ENCODE measurements around the gene QRICH2.

QRICH2 gene

GRCh38 chr17:76345377-76345974, 37.4 kb upstream of the QRICH2 start:
- no peak overlapping the region for H3K18ac ChIP-seq (ENCODE audit: low read length)
- H3K4me1 ChIP-seq (ENCODE audit: control insufficient read depth, low read depth, low read length) = no peaks in the 10 kb centered on the region
- peaks cover 4% of the 10 kb centered on the region for H3K36me3 ChIP-seq (ENCODE audit: control insufficient read depth, insufficient read depth, low read length)

GRCh38 chr17:76343106-76343505, 35.0 kb upstream of the QRICH2 start:
- Histone ChIP-seq H4K8ac (ENCODE audit: low read depth, low read length) (no peak overlapping the region), H3K18ac (ENCODE audit: low read length) (no peak overlapping the region), H4K5ac (ENCODE audit: low read length) (no peak overlapping the region), H3K79me2 (ENCODE audit: control insufficient read depth, insufficient read depth, low read length) (no peaks in the 10 kb centered on the region), H3K79me1 (ENCODE audit: low read length) (no peaks in the 10 kb centered on the region), H2AK5ac (ENCODE audit: low read length) (no peak overlapping the region), H3K4me2 (ENCODE audit: low read length) (no peak overlapping the region), H3K27me3 (ENCODE audit: insufficient read depth, low read length, poor library complexity) (no peaks in the 10 kb centered on the region), H3K4me3 (ENCODE audit: low read length) (no peak overlapping the region), H3K36me3 (ENCODE audit: control insufficient read depth, insufficient read depth, low read length) (peaks cover 4% of the 10 kb centered on the region), H2BK15ac (replicated peaks; ENCODE audit: low read depth) (no peak overlapping the region), H3K4ac (ENCODE audit: low read depth, low read length) (no peak overlapping the region), H2BK5ac (ENCODE audit: low read length) (no peak overlapping the region), H3K56ac (ENCODE audit: low read length) (no peak overlapping the region), H3K27ac (ENCODE audit: low read depth, low read length) (no peak overlapping the region), H3K9ac (ENCODE audit: low read length) (no peak overlapping the region), H3K4me1 (ENCODE audit: control insufficient read depth, low read depth, low read length) (no peaks in the 10 kb centered on the region), H2BK120ac (ENCODE audit: low read depth, low read length) (no peak overlapping the region), H3K23ac (ENCODE audit: low read length) (no peak overlapping the region)
- WGBS (ENCODE audit: extremely low coverage, insufficient coverage, low lambda C conversion rate) = no CpG with 5 or more reads among the region's 7 CpGs
- DNase-seq = no peak

More at GRCh38 chr17:76345377-76345974, 37.4 kb upstream of the QRICH2 start:
- H3K27me3 ChIP-seq (ENCODE audit: insufficient read depth, low read length, poor library complexity) = no peaks in the 10 kb centered on the region
- H3K56ac ChIP-seq (ENCODE audit: low read length) = no peak overlapping the region
- no peak overlapping the region for H2BK5ac ChIP-seq (ENCODE audit: low read length)
- DNase-seq = no peak
- no peak overlapping the region for H3K4me2 ChIP-seq (ENCODE audit: low read length)
- no peaks in the 10 kb centered on the region for H3K79me2 ChIP-seq (ENCODE audit: control insufficient read depth, insufficient read depth, low read length)
- H2BK15ac ChIP-seq (replicated peaks; ENCODE audit: low read depth) = no peak overlapping the region
- no peak overlapping the region for H3K4ac ChIP-seq (ENCODE audit: low read depth, low read length)
- no peak overlapping the region for H4K5ac ChIP-seq (ENCODE audit: low read length)
- no peak overlapping the region for H3K9ac ChIP-seq (ENCODE audit: low read length)
- H3K4me3 ChIP-seq (ENCODE audit: low read length) = no peak overlapping the region
- no peak overlapping the region for H2AK5ac ChIP-seq (ENCODE audit: low read length)
- no peak overlapping the region for H3K27ac ChIP-seq (ENCODE audit: low read depth, low read length)
- H3K23ac ChIP-seq (ENCODE audit: low read length) = no peak overlapping the region
- WGBS (ENCODE audit: extremely low coverage, insufficient coverage, low lambda C conversion rate) = no CpG with 5 or more reads among the region's 14 CpGs
- H2BK120ac ChIP-seq (ENCODE audit: low read depth, low read length) = no peak overlapping the region
- no peak overlapping the region for H4K8ac ChIP-seq (ENCODE audit: low read depth, low read length)
- H3K79me1 ChIP-seq (ENCODE audit: low read length) = no peaks in the 10 kb centered on the region

- no CpG with 5 or more reads among the region's 6 CpGs for WGBS (ENCODE audit: extremely low coverage, insufficient coverage, low lambda C conversion rate)
- Histone ChIP-seq H3K18ac (ENCODE audit: low read length) (no peak overlapping the region), H3K27ac (ENCODE audit: low read depth, low read length) (no peak overlapping the region)
Observed at GRCh38 chr17:76341301-76341700, 33.2 kb upstream of the QRICH2 start.

GRCh38 chr17:76337413-76337777, 29.3 kb upstream of the QRICH2 start:
- no peak overlapping the region for H4K5ac ChIP-seq (ENCODE audit: low read length)
- H3K27me3 ChIP-seq (ENCODE audit: insufficient read depth, low read length, poor library complexity) = no peaks in the 10 kb centered on the region
- no CpG with 5 or more reads among the region's 6 CpGs for WGBS (ENCODE audit: extremely low coverage, insufficient coverage, low lambda C conversion rate)
- H2AK5ac ChIP-seq (ENCODE audit: low read length) = no peak overlapping the region
- no peak overlapping the region for H4K8ac ChIP-seq (ENCODE audit: low read depth, low read length)
- H3K4me2 ChIP-seq (ENCODE audit: low read length) = no peak overlapping the region
- no peaks in the 10 kb centered on the region for H3K36me3 ChIP-seq (ENCODE audit: control insufficient read depth, insufficient read depth, low read length)
- H2BK15ac ChIP-seq (replicated peaks; ENCODE audit: low read depth) = no peak overlapping the region
- no peaks in the 10 kb centered on the region for H3K79me1 ChIP-seq (ENCODE audit: low read length)
- H2BK120ac ChIP-seq (ENCODE audit: low read depth, low read length) = no peak overlapping the region
- H3K4me3 ChIP-seq (ENCODE audit: low read length) = no peak overlapping the region
- H3K27ac ChIP-seq (ENCODE audit: low read depth, low read length) = no peak overlapping the region
- H3K79me2 ChIP-seq (ENCODE audit: control insufficient read depth, insufficient read depth, low read length) = no peaks in the 10 kb centered on the region
- no peak overlapping the region for H3K56ac ChIP-seq (ENCODE audit: low read length)
- no peak overlapping the region for H3K18ac ChIP-seq (ENCODE audit: low read length)
- H3K4me1 ChIP-seq (ENCODE audit: control insufficient read depth, low read depth, low read length) = no peaks in the 10 kb centered on the region
- no peak overlapping the region for H3K9ac ChIP-seq (ENCODE audit: low read length)
- no peak overlapping the region for H3K23ac ChIP-seq (ENCODE audit: low read length)
- no peak overlapping the region for H2BK5ac ChIP-seq (ENCODE audit: low read length)
- DNase-seq = no peak
- no peak overlapping the region for H3K4ac ChIP-seq (ENCODE audit: low read depth, low read length)

More at GRCh38 chr17:76341301-76341700, 33.2 kb upstream of the QRICH2 start:
- no peaks in the 10 kb centered on the region for H3K79me1 ChIP-seq (ENCODE audit: low read length)
- H3K27me3 ChIP-seq (ENCODE audit: insufficient read depth, low read length, poor library complexity) = no peaks in the 10 kb centered on the region
- H3K9ac ChIP-seq (ENCODE audit: low read length) = no peak overlapping the region
- DNase-seq = no peak
- no peak overlapping the region for H3K4ac ChIP-seq (ENCODE audit: low read depth, low read length)
- no peak overlapping the region for H2BK120ac ChIP-seq (ENCODE audit: low read depth, low read length)
- peaks cover 2% of the 10 kb centered on the region for H3K36me3 ChIP-seq (ENCODE audit: control insufficient read depth, insufficient read depth, low read length)
- H3K23ac ChIP-seq (ENCODE audit: low read length) = no peak overlapping the region
- H2BK15ac ChIP-seq (replicated peaks; ENCODE audit: low read depth) = no peak overlapping the region
- H4K5ac ChIP-seq (ENCODE audit: low read length) = no peak overlapping the region
- H4K8ac ChIP-seq (ENCODE audit: low read depth, low read length) = no peak overlapping the region
- no peaks in the 10 kb centered on the region for H3K4me1 ChIP-seq (ENCODE audit: control insufficient read depth, low read depth, low read length)
- no peak overlapping the region for H3K4me3 ChIP-seq (ENCODE audit: low read length)
- H2AK5ac ChIP-seq (ENCODE audit: low read length) = no peak overlapping the region
- no peak overlapping the region for H3K4me2 ChIP-seq (ENCODE audit: low read length)
- H3K56ac ChIP-seq (ENCODE audit: low read length) = no peak overlapping the region
- H2BK5ac ChIP-seq (ENCODE audit: low read length) = no peak overlapping the region
- no peaks in the 10 kb centered on the region for H3K79me2 ChIP-seq (ENCODE audit: control insufficient read depth, insufficient read depth, low read length)

GRCh38 chr17:76336756-76337412, 28.8 kb upstream of the QRICH2 start:
- H3K23ac ChIP-seq (ENCODE audit: low read length) = no peak overlapping the region
- no peaks in the 10 kb centered on the region for H3K36me3 ChIP-seq (ENCODE audit: control insufficient read depth, insufficient read depth, low read length)
- H3K56ac ChIP-seq (ENCODE audit: low read length) = no peak overlapping the region
- H3K4me3 ChIP-seq (ENCODE audit: low read length) = no peak overlapping the region
- H2BK5ac ChIP-seq (ENCODE audit: low read length) = no peak overlapping the region
- no peak overlapping the region for H2BK15ac ChIP-seq (replicated peaks; ENCODE audit: low read depth)
- H3K9ac ChIP-seq (ENCODE audit: low read length) = no peak overlapping the region
- no peaks in the 10 kb centered on the region for H3K79me2 ChIP-seq (ENCODE audit: control insufficient read depth, insufficient read depth, low read length)
- H3K4ac ChIP-seq (ENCODE audit: low read depth, low read length) = no peak overlapping the region
- no peak overlapping the region for H4K5ac ChIP-seq (ENCODE audit: low read length)
- no peaks in the 10 kb centered on the region for H3K27me3 ChIP-seq (ENCODE audit: insufficient read depth, low read length, poor library complexity)
- H4K8ac ChIP-seq (ENCODE audit: low read depth, low read length) = no peak overlapping the region
- no peak for DNase-seq
- H3K79me1 ChIP-seq (ENCODE audit: low read length) = no peaks in the 10 kb centered on the region
- H3K4me2 ChIP-seq (ENCODE audit: low read length) = no peak overlapping the region
- WGBS (ENCODE audit: extremely low coverage, insufficient coverage, low lambda C conversion rate) = no CpG with 5 or more reads among the region's 7 CpGs
- H2BK120ac ChIP-seq (ENCODE audit: low read depth, low read length) = no peak overlapping the region
- no peak overlapping the region for H3K18ac ChIP-seq (ENCODE audit: low read length)
- no peak overlapping the region for H2AK5ac ChIP-seq (ENCODE audit: low read length)
- no peaks in the 10 kb centered on the region for H3K4me1 ChIP-seq (ENCODE audit: control insufficient read depth, low read depth, low read length)
- no peak overlapping the region for H3K27ac ChIP-seq (ENCODE audit: low read depth, low read length)

Data from mesendoderm (in vitro differentiated cells).